IPS-18a (cell line): ENCODE measurements around the gene SMCP.

Source experiments
- H3K27ac ChIP-seq: one replicate; pipeline ENCODE4 v1.5.1; 2013; ENCODE audit warnings: low read length
- H3K27me3 ChIP-seq: one replicate; pipeline ENCODE4 v1.6.1; 2013; ENCODE audit warnings: mild to moderate bottlenecking, low read length; ENCODE audit not compliant: control insufficient read depth, insufficient read depth
- H3K36me3 ChIP-seq: one replicate; pipeline ENCODE4 v1.6.1; 2013; ENCODE audit warnings: low read depth, low read length; ENCODE audit not compliant: control insufficient read depth
- H3K4me1 ChIP-seq: one replicate; pipeline ENCODE4 v1.6.1; 2013; ENCODE audit warnings: low read depth, low read length; ENCODE audit not compliant: control insufficient read depth
- H3K4me3 ChIP-seq: one replicate; pipeline ENCODE4 v1.5.1; 2013; ENCODE audit warnings: low read length
- H3K9ac ChIP-seq: one replicate; pipeline ENCODE4 v1.6.1; 2013; ENCODE audit warnings: mild to moderate bottlenecking, low read length, moderate library complexity
- H3K9me3 ChIP-seq: one replicate; pipeline ENCODE4 v1.6.1; 2013; ENCODE audit warnings: low read depth, low read length; ENCODE audit not compliant: control insufficient read depth

Gene SMCP, protein sequence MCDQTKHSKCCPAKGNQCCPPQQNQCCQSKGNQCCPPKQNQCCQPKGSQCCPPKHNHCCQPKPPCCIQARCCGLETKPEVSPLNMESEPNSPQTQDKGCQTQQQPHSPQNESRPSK

DNA sequence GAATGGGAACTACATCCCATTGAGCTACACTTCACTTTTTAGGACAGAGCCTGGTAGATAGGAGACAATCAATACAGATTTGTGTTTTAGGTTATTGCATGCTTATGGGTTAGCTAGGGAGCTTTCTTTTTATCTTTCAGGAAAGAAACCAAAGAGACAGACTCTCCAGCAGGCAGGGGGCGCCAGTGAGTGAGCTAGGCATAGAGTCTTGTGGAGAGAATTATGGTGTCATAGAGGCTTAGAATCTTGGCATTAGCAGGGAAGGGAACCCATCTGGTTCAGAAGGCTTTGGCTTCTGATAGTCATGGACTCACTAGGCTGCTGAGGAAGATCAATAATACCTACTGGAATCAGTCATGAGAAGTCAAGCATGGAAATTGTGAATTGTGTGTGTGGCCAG, at the start of gene SMCP:
Gene SMCP (plus strand): TSS at position 281 of the 400 bp plus-strand sequence. CDS start 6,101 bp downstream, outside the sequence.
- Histone ChIP-seq H3K9ac (no peak within 1 kb of the TSS), H3K4me3 (no peak within 1 kb of the TSS), H3K36me3 (no peaks in the 10 kb centered on the region), H3K9me3 (peaks cover 16% of the 10 kb centered on the region), H3K27me3 (no peaks in the 10 kb centered on the region), H3K4me1 (no peaks in the 10 kb centered on the region), H3K27ac (no peak within 1 kb of the TSS)

DNA sequence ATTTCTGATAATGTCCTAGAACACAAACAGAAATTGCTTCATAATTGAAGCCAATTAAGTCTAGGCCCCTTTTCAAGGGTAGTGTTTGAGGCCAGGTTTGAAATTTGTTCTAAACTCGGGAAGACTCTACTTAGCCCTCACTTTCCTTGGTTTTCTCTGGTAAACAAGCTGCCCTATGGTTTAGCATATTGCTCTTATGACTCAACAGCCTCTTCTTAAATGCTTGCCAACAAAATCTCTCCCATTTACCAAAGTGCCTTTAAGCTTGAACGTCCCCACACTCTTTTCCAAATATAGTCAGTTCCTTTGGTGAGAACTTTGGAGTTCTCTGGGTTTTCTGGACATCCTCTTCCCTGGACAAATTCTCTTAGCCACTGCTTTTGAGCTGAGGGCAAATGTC, 41.3 kb upstream of the SMCP start:
- no peaks in the 10 kb centered on the region for H3K27me3 ChIP-seq
- no peaks in the 10 kb centered on the region for H3K4me1 ChIP-seq
- no peak overlapping the region for H3K9ac ChIP-seq
- peaks cover 41% of the 10 kb centered on the region for H3K9me3 ChIP-seq
- no peak overlapping the region for H3K4me3 ChIP-seq
- H3K27ac ChIP-seq: no peak overlapping the region
- H3K36me3 ChIP-seq: no peaks in the 10 kb centered on the region

DNA sequence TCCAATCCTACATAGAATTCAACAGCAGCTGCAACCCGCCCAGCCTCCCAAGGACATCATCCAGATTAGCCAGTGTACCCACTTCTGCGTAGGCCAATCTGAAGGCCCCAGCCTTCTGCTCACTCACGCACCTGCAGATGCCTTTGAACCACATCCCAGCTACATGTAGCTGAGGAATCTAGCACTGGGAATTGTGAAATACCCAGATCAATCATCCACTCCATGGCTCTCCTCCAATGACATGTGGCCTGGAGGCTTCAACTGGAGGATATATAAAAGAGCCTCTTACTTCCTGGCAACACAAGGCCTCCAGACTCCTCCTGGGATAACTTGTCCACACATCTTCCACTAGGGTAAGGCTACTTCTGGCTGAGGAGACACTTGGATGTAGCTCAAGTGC, 35.6 kb upstream of the SMCP start, which contains the start of gene LCE6A:
Gene LCE6A (plus strand): TSS at position 301 of the 400 bp plus-strand sequence. CDS start 665 bp downstream, outside the sequence.
- H3K9me3 ChIP-seq: peaks cover 69% of the 10 kb centered on the region
- no peaks in the 10 kb centered on the region for H3K4me1 ChIP-seq
- H3K4me3 ChIP-seq: no peak within 1 kb of the TSS
- H3K36me3 ChIP-seq: no peaks in the 10 kb centered on the region
- H3K27me3 ChIP-seq: no peaks in the 10 kb centered on the region
- no peak within 1 kb of the TSS for H3K9ac ChIP-seq
- no peak within 1 kb of the TSS for H3K27ac ChIP-seq

DNA sequence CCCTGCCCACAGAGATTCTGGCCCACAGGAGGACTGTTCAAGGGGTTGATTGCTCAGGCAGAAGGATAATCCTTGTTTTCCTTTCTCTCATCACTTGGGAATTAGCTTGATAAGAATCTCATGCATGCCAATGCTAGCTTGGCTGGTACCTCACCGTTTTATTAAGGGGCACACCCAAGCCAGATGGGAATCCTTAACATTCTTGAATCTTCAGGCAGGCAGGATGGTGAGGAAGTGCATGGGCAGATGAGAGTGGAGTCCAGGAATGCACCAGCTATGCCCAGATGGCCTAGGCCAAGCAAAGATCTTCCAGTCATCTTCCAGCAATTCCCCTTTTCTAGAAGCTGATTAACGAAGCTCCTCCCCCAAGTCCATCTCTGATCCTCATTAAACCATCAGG, 22.5 kb upstream of the SMCP start:
- no peak overlapping the region for H3K27ac ChIP-seq
- no peaks in the 10 kb centered on the region for H3K36me3 ChIP-seq
- H3K4me3 ChIP-seq: no peak overlapping the region
- H3K9me3 ChIP-seq: peaks cover 63% of the 10 kb centered on the region
- H3K9ac ChIP-seq: no peak overlapping the region
- no peaks in the 10 kb centered on the region for H3K27me3 ChIP-seq
- no peaks in the 10 kb centered on the region for H3K4me1 ChIP-seq

DNA sequence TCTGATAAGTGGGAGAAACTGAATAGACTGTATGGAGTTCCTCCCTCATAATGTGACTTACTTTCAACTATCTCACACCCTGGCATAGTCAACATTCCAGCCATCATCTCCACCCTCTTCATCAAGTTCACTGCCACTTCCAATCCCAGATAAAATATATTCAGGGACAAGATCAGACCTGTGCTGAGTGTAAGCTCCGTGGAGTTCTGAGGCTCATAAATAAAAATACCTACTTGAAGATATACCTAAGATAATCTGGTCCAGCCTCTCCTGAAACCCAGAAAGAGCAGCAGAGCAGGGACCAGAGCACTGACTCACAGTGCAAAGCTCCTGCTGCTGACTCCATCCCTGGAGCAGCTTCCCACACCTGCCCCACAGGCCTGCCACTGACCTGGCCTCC, 20.1 kb upstream of the SMCP start:
- no peak overlapping the region for H3K4me3 ChIP-seq

DNA sequence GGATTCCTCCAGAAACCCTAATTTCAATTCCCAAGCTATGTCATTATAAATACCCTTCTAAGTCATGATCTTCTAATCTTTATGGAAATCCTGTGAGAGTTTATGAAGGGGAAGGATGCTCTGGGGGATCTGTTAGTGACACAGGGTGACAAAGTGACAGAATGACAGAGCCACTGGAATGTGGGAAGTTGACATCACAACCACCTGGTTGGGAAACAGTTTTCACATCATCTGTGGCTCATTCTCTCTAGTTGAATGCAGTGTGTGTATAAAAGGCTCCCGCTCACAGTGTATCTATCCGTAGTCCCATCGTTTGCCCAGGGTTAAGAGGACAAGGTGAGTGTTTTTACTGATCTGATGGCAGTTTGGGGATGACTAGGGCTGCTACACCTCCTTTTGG, 18.4 kb upstream of the SMCP start, which contains the start of gene LCE7A:
Gene LCE7A (plus strand): TSS at position 301 of the 400 bp plus-strand sequence. CDS start 702 bp downstream, outside the sequence.
- Histone ChIP-seq H3K36me3 (no peaks in the 10 kb centered on the region), H3K9ac (no peak within 1 kb of the TSS), H3K9me3 (peaks cover 61% of the 10 kb centered on the region), H3K4me3 (no peak within 1 kb of the TSS), H3K4me1 (no peaks in the 10 kb centered on the region), H3K27ac (no peak within 1 kb of the TSS), H3K27me3 (no peaks in the 10 kb centered on the region)

More for the DNA sequence above, 20.1 kb upstream of the SMCP start:
- Histone ChIP-seq H3K36me3 (no peaks in the 10 kb centered on the region), H3K9ac (no peak overlapping the region), H3K4me1 (no peaks in the 10 kb centered on the region), H3K27ac (no peak overlapping the region), H3K27me3 (no peaks in the 10 kb centered on the region), H3K9me3 (peaks cover 66% of the 10 kb centered on the region)

DNA sequence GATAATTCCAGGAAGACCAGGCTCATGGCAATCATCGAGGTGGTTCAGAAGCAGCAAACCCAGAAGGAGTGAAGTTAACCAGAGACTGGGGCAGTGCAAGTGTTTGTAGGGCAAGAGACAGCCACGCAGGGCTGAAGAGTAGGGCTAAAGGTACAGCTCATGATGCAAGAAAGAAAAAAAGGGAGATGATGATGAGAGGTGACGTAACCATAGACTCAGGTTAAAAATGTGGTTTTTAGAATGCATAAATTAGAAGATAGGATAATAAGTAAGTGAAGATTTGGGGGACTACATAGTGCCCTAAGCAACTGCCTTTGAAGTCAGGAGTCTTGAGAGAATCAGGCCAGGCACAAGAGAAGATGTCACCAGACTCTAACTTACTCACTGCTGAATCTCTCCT, 18.0 kb upstream of the SMCP start:
- Histone ChIP-seq H3K9me3 (peaks cover 61% of the 10 kb centered on the region), H3K27me3 (no peaks in the 10 kb centered on the region), H3K9ac (no peak overlapping the region), H3K4me1 (no peaks in the 10 kb centered on the region), H3K36me3 (no peaks in the 10 kb centered on the region), H3K27ac (no peak overlapping the region), H3K4me3 (no peak overlapping the region)

DNA sequence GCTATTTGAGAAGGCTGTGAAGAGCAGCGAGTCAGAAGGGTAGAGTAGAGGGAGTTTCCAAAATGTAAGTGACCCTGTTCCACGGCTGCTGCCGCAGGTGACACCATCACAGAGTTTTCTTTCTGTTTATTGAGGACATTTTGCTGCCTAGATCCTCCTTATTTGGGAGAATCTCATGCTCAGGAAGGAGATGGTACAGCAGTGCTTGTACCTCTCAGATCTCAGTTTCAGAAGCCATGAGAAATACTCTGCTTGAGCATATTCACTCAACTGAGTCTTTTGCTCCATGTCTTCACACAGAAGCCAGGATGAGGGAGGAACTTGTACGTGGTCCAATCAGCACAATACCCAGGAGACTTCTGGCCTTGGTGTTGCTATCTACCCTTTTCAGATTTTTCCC, 16.7 kb upstream of the SMCP start:
- Histone ChIP-seq H3K36me3 (no peaks in the 10 kb centered on the region), H3K27me3 (no peaks in the 10 kb centered on the region), H3K4me1 (no peaks in the 10 kb centered on the region), H3K4me3 (no peak overlapping the region), H3K27ac (no peak overlapping the region), H3K9ac (no peak overlapping the region), H3K9me3 (peaks cover 64% of the 10 kb centered on the region)

DNA sequence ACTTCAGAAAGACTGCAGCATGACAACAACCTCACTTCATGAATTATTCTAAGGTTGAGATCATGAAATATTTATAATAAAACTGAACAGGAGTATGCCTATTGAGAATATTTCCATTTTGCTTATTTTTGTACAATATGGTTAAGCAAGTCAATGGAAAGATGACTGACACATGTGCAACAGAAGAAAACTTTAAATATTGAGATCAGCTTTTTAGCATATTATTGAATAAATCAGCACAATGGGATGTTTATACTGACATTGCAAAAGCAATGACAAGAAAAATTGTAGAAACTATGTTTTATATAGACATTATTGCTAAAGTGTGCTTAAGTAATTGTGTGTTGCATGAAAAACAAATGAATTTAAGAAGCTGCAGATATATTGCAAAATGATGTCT, 13.7 kb upstream of the SMCP start:
- no peak overlapping the region for H3K9ac ChIP-seq
- H3K27me3 ChIP-seq: no peaks in the 10 kb centered on the region
- H3K4me1 ChIP-seq: no peaks in the 10 kb centered on the region
- H3K36me3 ChIP-seq: no peaks in the 10 kb centered on the region
- H3K27ac ChIP-seq: no peak overlapping the region
- peaks cover 39% of the 10 kb centered on the region for H3K9me3 ChIP-seq
- H3K4me3 ChIP-seq: no peak overlapping the region

DNA sequence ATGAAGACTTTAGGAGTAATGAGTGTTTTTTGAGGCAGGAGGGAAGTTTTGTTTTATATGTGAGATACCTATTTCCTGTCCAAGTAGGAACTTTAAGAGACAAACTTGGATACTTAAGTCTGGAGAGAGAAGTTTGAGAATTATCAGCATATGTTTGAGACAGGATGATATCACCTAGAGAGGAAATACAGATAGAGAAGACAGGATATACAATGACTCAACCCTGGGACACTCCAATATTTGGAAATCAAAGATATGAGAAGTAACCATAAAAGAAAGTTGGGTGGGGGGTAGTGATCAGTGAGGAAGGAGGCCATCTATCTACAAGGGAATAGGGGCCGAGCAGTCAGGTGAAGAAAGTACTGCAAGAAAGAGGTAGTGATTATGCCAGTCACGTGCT, 11.8 kb upstream of the SMCP start:
- Histone ChIP-seq H3K4me3 (no peak overlapping the region), H3K27ac (no peak overlapping the region), H3K27me3 (no peaks in the 10 kb centered on the region), H3K36me3 (no peaks in the 10 kb centered on the region), H3K4me1 (no peaks in the 10 kb centered on the region), H3K9me3 (peaks cover 23% of the 10 kb centered on the region), H3K9ac (no peak overlapping the region)

DNA sequence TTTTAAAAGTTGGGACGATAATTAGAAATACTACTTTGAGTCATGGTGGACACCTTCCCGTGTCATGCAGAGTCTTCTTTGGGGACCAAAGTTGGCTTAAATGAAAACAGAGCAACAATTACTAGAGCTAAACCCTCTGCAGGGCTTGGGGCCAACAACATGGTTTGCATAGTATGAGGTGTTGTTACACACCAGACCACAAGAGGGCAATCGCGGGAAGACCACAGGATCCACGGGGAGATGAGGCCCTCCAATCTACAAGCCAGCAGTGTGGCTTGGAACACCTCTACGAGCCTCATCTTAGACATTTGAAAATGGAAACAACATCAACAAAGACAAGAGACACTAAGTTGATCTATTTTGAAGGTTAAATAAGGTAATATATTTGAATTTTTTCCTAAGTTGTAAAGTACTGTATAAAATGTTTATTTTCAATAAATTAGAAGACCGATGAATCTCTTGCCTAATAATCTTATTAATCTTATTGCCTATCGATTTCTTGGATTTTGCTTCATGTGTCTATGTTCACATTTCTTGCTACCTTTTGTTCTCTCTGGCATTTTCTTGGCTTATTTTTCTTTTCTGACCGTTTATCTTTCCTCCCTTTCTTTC, 8.2 kb upstream of the SMCP start:
- H3K4me1 ChIP-seq: no peaks in the 10 kb centered on the region
- no peaks in the 10 kb centered on the region for H3K36me3 ChIP-seq
- H3K9me3 ChIP-seq: peaks cover 6% of the 10 kb centered on the region
- no peak overlapping the region for H3K4me3 ChIP-seq
- H3K9ac ChIP-seq: no peak overlapping the region
- H3K27ac ChIP-seq: no peak overlapping the region
- no peaks in the 10 kb centered on the region for H3K27me3 ChIP-seq
